GM18873 (cell line): ENCODE results near the gene RAB13.
A peak's percentile ranks its signal among the peaks of the same experiment; 100 is the strongest.

Experiments used
- ATAC-seq: cut with Tn5 transposase; IDR thresholded peaks from one replicate; pipeline ENCODE4 v1.9.1; 2021; ENCODE audit warnings: mild to moderate bottlenecking, moderate library complexity, moderate number of reproducible peaks; ENCODE audit not compliant: unreplicated experiment, low FRiP score

Gene RAB13

GRCh38 chr1:153957744-153958110, 28.4 kb downstream of the RAB13 start:
- ATAC-seq, result no peak

GRCh38 chr1:153956997-153957715, 29.0 kb downstream of the RAB13 start:
- ATAC-seq, result no peak

GRCh38 chr1:153954826-153955225, 31.3 kb downstream of the RAB13 start:
- ATAC-seq, result no peak

- no peak for ATAC-seq
These were observed 32.2 kb downstream of the RAB13 start for GRCh38 chr1:153953859-153954365.

- no peak for ATAC-seq
These were observed 34.3 kb downstream of the RAB13 start for GRCh38 chr1:153951801-153952200.

- no peak for ATAC-seq
These were observed 35.0 kb downstream of the RAB13 start for GRCh38 chr1:153951183-153951582.

- peak; percentile 32 for ATAC-seq
These were observed 39.4 kb downstream of the RAB13 start, which contains the start of gene DENND4B for GRCh38 chr1:153946622-153947241. DENND4B (minus strand) TSS chr1:153946718; CDS start chr1:153944374, 2,344 bp downstream.

- ATAC-seq, result peak; percentile 62
These were observed 40.1 kb downstream of the RAB13 start for GRCh38 chr1:153945795-153946621.

- peak; percentile 23 for ATAC-seq
These were observed 40.9 kb downstream of the RAB13 start for GRCh38 chr1:153945131-153945794.

GRCh38 chr1:153944827-153945117, 41.4 kb downstream of the RAB13 start:
- ATAC-seq, result no peak

GRCh38 chr1:153944005-153944826, 41.9 kb downstream of the RAB13 start:
- no peak for ATAC-seq

- ATAC-seq, result no peak
These were observed 43.2 kb downstream of the RAB13 start for GRCh38 chr1:153942766-153943549.

- ATAC-seq, result no peak
These were observed 44.1 kb downstream of the RAB13 start for GRCh38 chr1:153941826-153942725.

GRCh38 chr1:153940756-153941155, 45.4 kb downstream of the RAB13 start:
- ATAC-seq, result no peak

- no peak for ATAC-seq
These were observed 46.7 kb downstream of the RAB13 start for GRCh38 chr1:153939476-153939875.

- no peak for ATAC-seq
These were observed 47.1 kb downstream of the RAB13 start for GRCh38 chr1:153938996-153939395.

GRCh38 chr1:153937331-153937730, 48.8 kb downstream of the RAB13 start:
- no peak for ATAC-seq
